ENCODE measurements around the gene HDAC4. TPM values are rescaled to one million over a fixed set of nuclear protein-coding genes. Genes with fewer than 3 reads are reported as not detected.

The HDAC4 gene
- total RNA-seq, 1 experiment from 2014 or later, result 32.0 TPM

DNA sequence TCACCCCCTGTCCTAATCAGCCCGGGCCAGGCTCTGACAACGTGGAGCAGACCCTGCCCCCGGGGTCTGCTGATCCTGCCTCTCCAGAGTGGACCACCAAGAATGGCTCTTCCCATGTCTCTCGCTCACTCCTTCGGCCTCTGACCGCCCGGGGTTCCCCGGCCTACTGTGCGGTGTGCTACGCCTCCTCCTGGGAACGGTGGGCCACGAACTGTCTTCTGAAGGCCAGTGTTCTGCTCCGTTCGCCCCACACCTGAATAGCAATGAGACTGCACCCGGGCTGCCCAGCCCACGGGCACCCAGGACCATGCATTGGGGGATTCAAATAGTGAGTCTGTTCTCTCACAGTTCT, 363.3 kb downstream of the HDAC4 start:
- H3K27me3 Mint-ChIP-seq (ENCODE audit: low read depth), result peaks cover 2% of the 10 kb centered on the region
- Histone ChIP-seq H3K4me1 (ENCODE audit: insufficient read depth, low read length) (no peaks in the 10 kb centered on the region), H2BK5ac (ENCODE audit: insufficient read length, low read length) (no peak overlapping the region), H3K79me1 (ENCODE audit: insufficient read depth, low read depth, low read length, poor library complexity, severe bottlenecking) (no peaks in the 10 kb centered on the region), H3T11ph (ENCODE audit: low read length) (no peak overlapping the region), H4K8ac (replicated peaks; ENCODE audit: insufficient read length, low read depth, low read length) (no peak overlapping the region), H3K9ac (ENCODE audit: extremely low read depth, insufficient read length, low read length) (no peak overlapping the region), H3K18ac (ENCODE audit: insufficient read length, low read depth, low read length) (no peak overlapping the region), H2AK5ac (ENCODE audit: insufficient read length, low read length) (no peak overlapping the region), H3K23me2 (ENCODE audit: insufficient read length, low read depth, low read length, poor library complexity, severe bottlenecking) (no peaks in the 10 kb centered on the region), H3K56ac (ENCODE audit: insufficient read length, low read depth, low read length) (no peak overlapping the region), H3K9me3 (ENCODE audit: control insufficient read depth, low read depth, low read length) (no peaks in the 10 kb centered on the region), H3K79me2 (ENCODE audit: insufficient read depth, low read length) (no peaks in the 10 kb centered on the region), H2BK12ac (ENCODE audit: insufficient read length, low read depth, low read length) (no peak overlapping the region), H2AFZ (ENCODE audit: low read length) (no peak overlapping the region), H2BK20ac (ENCODE audit: low read depth, low read length, poor library complexity, severe bottlenecking) (no peak overlapping the region), H4K20me1 (ENCODE audit: control insufficient read depth, insufficient read depth, insufficient read length) (no peaks in the 10 kb centered on the region), H2BK120ac (ENCODE audit: low read depth, low read length, poor library complexity, severe bottlenecking) (no peak overlapping the region), H4K5ac (ENCODE audit: insufficient read length, low read depth, low read length) (no peak overlapping the region), H2BK15ac (ENCODE audit: low read depth, low read length) (no peak overlapping the region), H4K91ac (ENCODE audit: insufficient read length, low read depth, low read length) (no peak overlapping the region), H3K27me3 (ENCODE audit: insufficient read depth, low read length) (no peaks in the 10 kb centered on the region), H3K14ac (ENCODE audit: insufficient read depth, low read length) (no peak overlapping the region), H3K4me2 (ENCODE audit: insufficient read depth, insufficient read length, low read length) (no peak overlapping the region), H3K23ac (ENCODE audit: insufficient read length, low read depth, low read length) (no peak overlapping the region), H3K4ac (ENCODE audit: low read depth, low read length) (no peak overlapping the region), H3K27ac (ENCODE audit: insufficient read length, low read depth, low read length) (no peak overlapping the region)
- no peaks in the 10 kb centered on the region; a peak in 1 of 7 replicates for H3K36me3 Mint-ChIP-seq (ENCODE audit: insufficient read depth in 1 of 3, low read depth in 3 of 3)
- peak overlapping the region in 1 of 3 experiments; percentile 30; a peak in 2 of 7 replicates for H3K27ac Mint-ChIP-seq
- DNase-seq, result no peak
- H3K4me3 Mint-ChIP-seq, result no peak overlapping the region
- H3K9me3 Mint-ChIP-seq, result no peaks in the 10 kb centered on the region
- TF ChIP-seq, protein P1, sequence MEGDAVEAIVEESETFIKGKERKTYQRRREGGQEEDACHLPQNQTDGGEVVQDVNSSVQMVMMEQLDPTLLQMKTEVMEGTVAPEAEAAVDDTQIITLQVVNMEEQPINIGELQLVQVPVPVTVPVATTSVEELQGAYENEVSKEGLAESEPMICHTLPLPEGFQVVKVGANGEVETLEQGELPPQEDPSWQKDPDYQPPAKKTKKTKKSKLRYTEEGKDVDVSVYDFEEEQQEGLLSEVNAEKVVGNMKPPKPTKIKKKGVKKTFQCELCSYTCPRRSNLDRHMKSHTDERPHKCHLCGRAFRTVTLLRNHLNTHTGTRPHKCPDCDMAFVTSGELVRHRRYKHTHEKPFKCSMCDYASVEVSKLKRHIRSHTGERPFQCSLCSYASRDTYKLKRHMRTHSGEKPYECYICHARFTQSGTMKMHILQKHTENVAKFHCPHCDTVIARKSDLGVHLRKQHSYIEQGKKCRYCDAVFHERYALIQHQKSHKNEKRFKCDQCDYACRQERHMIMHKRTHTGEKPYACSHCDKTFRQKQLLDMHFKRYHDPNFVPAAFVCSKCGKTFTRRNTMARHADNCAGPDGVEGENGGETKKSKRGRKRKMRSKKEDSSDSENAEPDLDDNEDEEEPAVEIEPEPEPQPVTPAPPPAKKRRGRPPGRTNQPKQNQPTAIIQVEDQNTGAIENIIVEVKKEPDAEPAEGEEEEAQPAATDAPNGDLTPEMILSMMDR (conservative IDR thresholded peaks at IDR 0.05), result no peak
- H3K4me1 Mint-ChIP-seq, result 0 out of 4 replicates have a peak, but pooled peaks cover 0 to 2% of the 10 kb centered on the region in 2 experiments
- no CpG with 5 or more reads among the region's 16 CpGs for WGBS (ENCODE audit: extremely low coverage, insufficient read length, low lambda C conversion rate)
